ENCODE data around the gene STEAP3.

The STEAP3 gene

DNA sequence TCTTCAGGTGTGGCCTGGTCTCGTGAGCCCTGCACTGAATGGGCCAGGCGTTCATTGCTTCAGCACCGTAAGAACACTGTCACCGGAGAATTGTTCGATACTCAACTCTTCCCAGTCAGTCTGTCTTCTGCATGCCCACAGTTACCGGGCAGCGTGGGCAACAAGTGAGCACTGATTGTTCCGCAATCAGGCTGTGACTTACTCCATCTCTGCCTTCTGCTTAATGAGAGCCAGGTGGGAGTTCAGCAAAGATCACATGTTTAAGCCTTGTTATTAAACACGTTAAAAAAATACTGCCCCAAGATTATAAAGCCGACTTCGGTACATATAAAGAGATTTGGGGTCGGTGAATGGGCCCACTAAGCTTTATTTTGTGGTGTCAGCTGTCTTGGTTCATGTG is 3.7 kb downstream of the STEAP3 start:
- no peak for DNase-seq (ENCODE audit: low read depth in 2 of 2)

GRCh38 chr2:119228136-119228535 is 4.5 kb downstream of the STEAP3 start:
- DNase-seq (ENCODE audit: low read depth in 2 of 2): no peak

DNA sequence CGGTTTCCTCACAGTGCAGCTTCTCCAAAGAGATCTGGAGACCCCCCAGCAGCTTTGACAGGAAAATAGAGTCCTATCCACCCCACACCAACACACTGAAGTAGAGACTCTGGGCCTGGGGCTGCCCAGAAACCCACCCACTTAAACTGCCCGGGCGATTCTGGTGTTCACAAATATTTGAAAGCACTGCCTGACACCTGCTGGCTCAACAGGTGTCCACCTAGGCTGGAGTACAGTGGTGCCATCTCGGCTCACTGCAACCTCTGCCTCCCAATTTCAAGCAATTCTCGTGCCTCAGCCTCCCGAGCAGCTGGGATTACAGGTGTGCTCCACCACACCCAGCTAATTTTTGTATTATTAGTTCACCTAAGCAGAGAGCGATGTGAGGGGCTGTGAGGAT is 5.3 kb downstream of the STEAP3 start:
- no peak for DNase-seq (ENCODE audit: low read depth in 2 of 2)

GRCh38 chr2:119229716-119230115 is 6.1 kb downstream of the STEAP3 start:
- no peak for DNase-seq (ENCODE audit: low read depth in 2 of 2)

GRCh38 chr2:119230219-119231185 is 6.9 kb downstream of the STEAP3 start:
- no peak for DNase-seq (ENCODE audit: low read depth in 2 of 2)

- no peak for DNase-seq (ENCODE audit: low read depth in 2 of 2)
Measured at GRCh38 chr2:119231975-119232665, 8.5 kb downstream of the STEAP3 start.

DNA sequence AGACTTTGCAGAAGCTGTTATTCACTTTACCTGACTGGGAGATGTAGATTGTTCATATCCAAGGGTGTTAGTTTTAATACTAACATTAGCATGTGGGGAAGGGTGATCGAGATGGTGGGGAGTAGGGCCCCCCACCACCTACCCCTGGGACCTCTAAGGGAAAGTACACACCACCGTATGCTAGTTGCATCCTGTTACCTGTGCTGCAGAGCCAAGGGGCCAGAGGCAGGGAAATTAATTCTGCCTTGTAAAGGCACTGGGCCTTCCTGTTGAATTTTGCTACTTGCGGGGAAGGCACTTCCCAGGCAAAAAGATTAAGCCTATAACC is 9.0 kb downstream of the STEAP3 start:
- DNase-seq (ENCODE audit: low read depth in 2 of 2): no peak

GRCh38 chr2:119233326-119234020 is 9.8 kb downstream of the STEAP3 start:
- no peak for DNase-seq (ENCODE audit: low read depth in 2 of 2)

DNA sequence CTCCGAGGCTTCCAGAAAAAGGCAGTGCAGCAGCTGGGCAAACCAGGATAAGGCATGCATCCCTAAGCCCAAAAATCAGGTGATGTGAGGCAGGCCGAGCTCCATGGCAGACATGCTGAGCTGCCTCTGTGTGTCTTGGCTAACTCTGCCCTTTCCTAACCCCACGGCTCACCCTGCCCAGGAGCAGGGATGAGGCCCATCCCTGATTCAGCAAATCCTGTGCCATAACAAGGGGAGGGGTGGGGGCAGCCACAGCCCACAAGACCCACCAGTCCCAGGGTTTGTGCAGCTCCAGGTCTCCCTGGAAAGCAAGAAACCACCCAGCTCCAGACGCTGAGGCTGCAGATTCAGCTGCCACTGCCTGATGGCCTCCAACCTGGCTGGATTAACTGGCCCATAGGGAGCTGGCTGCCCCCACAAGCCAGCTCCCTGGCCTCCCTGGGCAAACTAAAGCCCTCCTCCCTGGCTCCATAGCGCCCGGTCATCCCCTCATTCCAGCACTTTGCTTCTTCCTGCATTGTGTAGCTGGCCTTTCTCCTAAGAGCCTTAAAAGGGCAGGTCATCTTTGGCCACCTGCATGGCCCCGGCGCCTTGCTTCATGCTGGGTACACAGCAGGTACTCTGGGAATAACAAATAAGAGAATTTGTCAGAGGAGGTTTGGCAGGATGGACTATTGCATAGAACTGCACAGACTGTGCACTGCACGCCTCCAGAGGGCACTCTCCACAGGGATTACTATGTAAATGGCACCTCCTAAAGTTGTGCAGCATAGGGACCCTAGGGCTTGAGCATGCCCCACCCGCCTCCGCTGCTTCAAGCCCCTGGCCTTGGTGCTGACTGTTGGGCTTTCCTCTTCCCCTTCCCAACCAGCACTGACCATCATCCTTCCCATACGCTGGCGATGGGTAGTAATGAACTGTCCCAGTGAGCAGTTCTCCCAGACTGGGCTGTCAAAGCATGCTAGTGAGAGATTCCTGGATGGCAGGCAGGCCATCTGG is 10.7 kb downstream of the STEAP3 start:
- no peak for DNase-seq (ENCODE audit: low read depth in 2 of 2)

- no peak for DNase-seq (ENCODE audit: low read depth in 2 of 2)
Measured at GRCh38 chr2:119236796-119237195, 13.2 kb downstream of the STEAP3 start.

- no peak for DNase-seq (ENCODE audit: low read depth in 2 of 2)
Measured at GRCh38 chr2:119240311-119241204, 16.9 kb downstream of the STEAP3 start.

- no peak for DNase-seq (ENCODE audit: low read depth in 2 of 2)
Measured at GRCh38 chr2:119241205-119241532, 17.5 kb downstream of the STEAP3 start.

GRCh38 chr2:119242276-119243119 is 18.9 kb downstream of the STEAP3 start:
- no peak for DNase-seq (ENCODE audit: low read depth in 2 of 2)

- DNase-seq (ENCODE audit: low read depth in 2 of 2): no peak
Measured at GRCh38 chr2:119243621-119244020, 20.0 kb downstream of the STEAP3 start.

GRCh38 chr2:119245076-119245840 is 21.6 kb downstream of the STEAP3 start:
- DNase-seq (ENCODE audit: low read depth in 2 of 2): no peak

- no peak for DNase-seq (ENCODE audit: low read depth in 2 of 2)
Measured at GRCh38 chr2:119245841-119246230, 22.2 kb downstream of the STEAP3 start.

DNA sequence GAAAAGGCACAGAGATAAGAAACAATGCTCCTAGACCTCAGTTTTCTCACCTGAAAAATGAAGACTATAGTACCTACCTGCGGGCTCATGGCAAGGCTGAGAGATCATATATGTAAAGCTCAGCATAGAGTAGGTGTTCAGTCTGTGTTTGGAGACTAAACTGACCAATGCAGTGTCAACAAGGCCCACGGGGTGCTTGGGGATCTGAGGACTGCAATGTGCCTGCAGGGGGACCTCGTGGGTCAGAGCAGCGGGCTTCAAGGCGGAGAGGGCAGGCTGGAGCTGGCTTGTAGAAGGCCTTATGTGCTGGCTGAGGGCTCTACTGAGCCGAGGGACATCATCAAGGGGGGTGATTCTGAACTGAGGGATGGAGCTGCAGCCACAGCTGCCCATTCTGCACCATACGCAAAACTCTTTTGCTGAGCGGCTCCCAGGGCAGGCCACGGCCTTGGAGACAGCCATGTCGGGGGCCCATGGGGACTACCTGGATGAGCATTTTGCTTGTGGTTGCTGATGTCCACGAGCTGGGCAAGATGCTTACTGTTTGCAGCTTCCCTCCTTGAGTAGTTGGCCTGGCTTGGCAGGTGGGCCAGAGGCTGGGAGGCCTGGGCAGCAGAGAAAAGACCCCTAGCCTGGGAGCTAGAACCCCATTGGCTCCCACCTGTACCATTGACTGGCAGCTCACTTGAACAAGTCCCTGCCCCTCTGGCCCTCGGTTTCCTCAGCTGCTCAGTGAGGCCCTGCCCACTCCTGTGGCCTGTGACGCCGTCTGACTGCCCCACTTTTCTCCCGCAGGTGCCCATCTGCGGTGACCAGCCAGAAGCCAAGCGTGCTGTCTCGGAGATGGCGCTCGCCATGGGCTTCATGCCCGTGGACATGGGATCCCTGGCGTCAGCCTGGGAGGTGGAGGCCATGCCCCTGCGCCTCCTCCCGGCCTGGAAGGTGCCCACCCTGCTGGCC is 23.5 kb downstream of the STEAP3 start:
- DNase-seq (ENCODE audit: low read depth in 2 of 2): no peak

Measured in stimulated activated CD8-positive, alpha-beta memory T cell treated with anti-CD3 and anti-CD28 coated beads, Interleukin-15, amount 100 ng/mL, for 48 hours (primary cell).